Tibial artery (tissue), 4 donors: ENCODE measurements around the gene ARHGAP25.
A peak's percentile ranks its signal among the peaks of the same experiment; 100 is the strongest.

ENCODE experiments used
- DNase-seq, 2 donors: peaks; one replicate each; pipeline ENCODE4 v3.0.0-alpha.2; 2019
- H3K27ac ChIP-seq, 2 donors: fragments of 200-600 bp; sonication (generic) in 1 of 2; 1 replicate in 1 of 2; 2 replicates in 1 of 2; pipeline ENCODE4 v1.5.1; 2018 to 2019; ENCODE audit warnings: mild to moderate bottlenecking in 1 of 2
- H3K27me3 ChIP-seq, 2 donors: fragments of 200-600 bp; sonication (generic) in 1 of 2; one replicate each; pipeline versions ENCODE4 v1.5.1 to v1.6.0; 2016 to 2019
- H3K36me3 ChIP-seq, 3 donors: fragments of 200-600 bp; sonication (generic) in 2 of 3; one replicate each; pipeline ENCODE4 v1.5.1; 2016 to 2019; ENCODE audit warnings: mild to moderate bottlenecking in 2 of 3
- H3K4me1 ChIP-seq, 4 donors: fragments of 200-600 bp; sonication (generic) in 2 of 4; 1 replicate in 3 of 4; 2 replicates in 1 of 4; pipeline ENCODE4 v1.5.1; 2016 to 2019
- H3K4me3 ChIP-seq, 2 donors: fragments of 200-600 bp; sonication (generic) in 1 of 2; 1 replicate in 1 of 2; 2 replicates in 1 of 2; pipeline ENCODE4 v1.5.1; 2018 to 2019; ENCODE audit warnings: mild to moderate bottlenecking in 2 of 2
- H3K9me3 ChIP-seq, 3 donors: fragments of 200-600 bp; sonication (generic) in 1 of 3; one replicate each; pipeline ENCODE4 v1.5.1; 2016 to 2019
- intact Hi-C: fragments of 100-400 bp; cut with DNase I; formaldehyde crosslinking; loops from one replicate; pipeline ENCODE4 v1.15.0; 2023; ENCODE audit warnings: low total_unique reads
- TF ChIP-seq, protein P1 (sequence below), 2 experiments: fragments of 200-600 bp in 1 of 2; fragments of 450-650 bp in 1 of 2; IDR thresholded peaks; one replicate each; pipeline ENCODE4 v1.5.1; 2017 to 2019; ENCODE audit warnings: antibody characterized with exemption in 2 of 2, mild to moderate bottlenecking in 1 of 2, moderate library complexity in 1 of 2

Gene ARHGAP25

DNA sequence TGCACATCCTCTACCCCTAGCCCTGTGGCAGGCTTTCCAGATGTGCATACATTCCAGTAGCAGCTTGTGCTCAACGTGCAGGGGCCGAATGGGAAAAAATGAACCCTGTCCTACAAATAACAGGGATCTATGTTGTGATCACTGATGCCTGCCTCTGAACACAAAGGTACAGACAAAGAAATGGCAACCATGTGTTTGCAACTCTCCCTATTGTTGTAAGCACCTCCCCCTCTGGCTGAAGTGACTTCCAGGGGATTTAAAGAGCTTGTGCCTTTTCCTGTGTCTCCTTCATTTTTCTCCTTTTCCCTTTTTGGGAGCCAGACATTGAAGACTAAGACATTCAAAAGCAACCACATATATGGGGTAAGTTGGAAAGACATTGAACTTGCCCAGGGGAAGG is 21.6 kb downstream of the ARHGAP25 start:
- H3K4me3 ChIP-seq, result no peak overlapping the region
- H3K27ac ChIP-seq, result no peak overlapping the region
- intact Hi-C loops, result no loop called here
- TF ChIP-seq, protein P1, sequence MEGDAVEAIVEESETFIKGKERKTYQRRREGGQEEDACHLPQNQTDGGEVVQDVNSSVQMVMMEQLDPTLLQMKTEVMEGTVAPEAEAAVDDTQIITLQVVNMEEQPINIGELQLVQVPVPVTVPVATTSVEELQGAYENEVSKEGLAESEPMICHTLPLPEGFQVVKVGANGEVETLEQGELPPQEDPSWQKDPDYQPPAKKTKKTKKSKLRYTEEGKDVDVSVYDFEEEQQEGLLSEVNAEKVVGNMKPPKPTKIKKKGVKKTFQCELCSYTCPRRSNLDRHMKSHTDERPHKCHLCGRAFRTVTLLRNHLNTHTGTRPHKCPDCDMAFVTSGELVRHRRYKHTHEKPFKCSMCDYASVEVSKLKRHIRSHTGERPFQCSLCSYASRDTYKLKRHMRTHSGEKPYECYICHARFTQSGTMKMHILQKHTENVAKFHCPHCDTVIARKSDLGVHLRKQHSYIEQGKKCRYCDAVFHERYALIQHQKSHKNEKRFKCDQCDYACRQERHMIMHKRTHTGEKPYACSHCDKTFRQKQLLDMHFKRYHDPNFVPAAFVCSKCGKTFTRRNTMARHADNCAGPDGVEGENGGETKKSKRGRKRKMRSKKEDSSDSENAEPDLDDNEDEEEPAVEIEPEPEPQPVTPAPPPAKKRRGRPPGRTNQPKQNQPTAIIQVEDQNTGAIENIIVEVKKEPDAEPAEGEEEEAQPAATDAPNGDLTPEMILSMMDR (IDR thresholded peaks at IDR 0.05), result no peak
- no peak for DNase-seq
- no peaks in the 10 kb centered on the region for H3K36me3 ChIP-seq
- no peaks in the 10 kb centered on the region for H3K9me3 ChIP-seq
- H3K4me1 ChIP-seq, result peaks cover 0 to 8% (median 1%) of the 10 kb centered on the region in 4 donors
- H3K27me3 ChIP-seq, result no peaks in the 10 kb centered on the region

DNA sequence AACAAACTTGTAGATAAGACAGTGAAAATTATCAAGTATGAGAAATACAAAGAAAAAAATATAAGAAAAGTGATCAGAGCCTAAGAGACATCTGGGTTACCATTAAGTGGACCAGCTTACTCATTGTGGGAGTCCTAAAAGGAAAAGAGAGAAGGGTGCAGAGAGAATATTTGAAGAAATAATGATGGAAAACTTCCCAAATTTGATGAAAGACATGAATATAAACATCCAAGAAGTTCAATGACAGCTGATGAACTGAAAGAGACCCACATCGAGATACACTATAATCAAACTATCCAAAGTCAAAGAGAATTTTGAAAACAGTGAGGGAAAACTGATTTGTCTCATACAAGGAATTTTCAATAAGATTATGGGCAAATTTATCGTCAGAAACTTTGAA is 22.5 kb downstream of the ARHGAP25 start:
- no peaks in the 10 kb centered on the region for H3K27me3 ChIP-seq
- H3K4me1 ChIP-seq, result peaks cover 0 to 4% (median under 1%) of the 10 kb centered on the region in 4 donors
- H3K27ac ChIP-seq, result no peak overlapping the region
- no peak for DNase-seq
- intact Hi-C loops, result no loop called here
- H3K9me3 ChIP-seq, result no peaks in the 10 kb centered on the region
- no peak overlapping the region for H3K4me3 ChIP-seq
- no peaks in the 10 kb centered on the region for H3K36me3 ChIP-seq
- TF ChIP-seq, protein P1 (IDR thresholded peaks at IDR 0.05), result no peak

DNA sequence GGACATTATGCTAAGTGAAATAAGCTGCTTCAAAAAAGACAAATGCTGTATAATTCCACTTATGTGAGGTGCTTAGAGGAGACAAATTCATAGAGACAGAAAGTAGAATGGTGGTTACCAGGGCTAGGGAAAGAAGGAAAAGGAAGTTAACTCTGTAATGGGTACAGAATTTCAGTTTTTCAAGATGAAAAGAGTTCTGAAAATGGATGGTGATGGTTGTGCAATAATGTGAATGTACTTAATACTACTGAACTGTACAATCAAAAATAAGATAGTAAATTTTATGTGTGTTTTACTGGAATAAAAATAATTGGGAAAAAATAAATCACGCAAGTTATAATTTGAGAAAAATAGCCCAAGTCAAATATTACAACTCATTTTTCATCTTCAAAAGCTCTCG is 27.5 kb downstream of the ARHGAP25 start:
- TF ChIP-seq, protein P1 (IDR thresholded peaks at IDR 0.05), result no peak
- H3K9me3 ChIP-seq, result no peaks in the 10 kb centered on the region
- peaks cover 0 to 21% (median 0%) of the 10 kb centered on the region in 4 donors for H3K4me1 ChIP-seq
- no peaks in the 10 kb centered on the region for H3K27me3 ChIP-seq
- no peak for DNase-seq
- no peak overlapping the region for H3K4me3 ChIP-seq
- H3K36me3 ChIP-seq, result no peaks in the 10 kb centered on the region
- H3K27ac ChIP-seq, result no peak overlapping the region
- intact Hi-C loops, result loop anchor here (5.0 kb wide), 1 partner anchor 45 kb away; no protein-coding TSS in a partner anchor

DNA sequence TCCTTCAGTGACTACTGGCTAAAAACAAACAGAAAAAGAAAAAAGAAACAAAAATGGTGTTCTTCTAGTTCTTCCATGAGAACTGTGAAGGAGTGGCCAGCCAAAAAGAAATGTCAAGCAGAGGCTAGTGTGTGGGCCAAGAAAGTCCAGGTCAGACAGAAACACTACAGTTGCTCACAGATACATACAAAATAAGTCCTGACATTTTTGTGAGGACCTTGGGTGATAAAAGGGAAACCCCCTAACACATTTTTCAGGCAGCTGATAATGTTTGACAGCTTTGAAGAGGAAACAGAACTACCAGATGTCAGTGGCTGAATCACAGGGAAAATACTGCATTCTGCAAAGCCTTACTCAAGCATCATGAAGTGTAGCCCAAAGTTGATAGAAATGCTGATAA is 28.1 kb downstream of the ARHGAP25 start:
- intact Hi-C loops, result loop anchor here (5.0 kb wide), 1 partner anchor 45 kb away; no protein-coding TSS in a partner anchor

DNA sequence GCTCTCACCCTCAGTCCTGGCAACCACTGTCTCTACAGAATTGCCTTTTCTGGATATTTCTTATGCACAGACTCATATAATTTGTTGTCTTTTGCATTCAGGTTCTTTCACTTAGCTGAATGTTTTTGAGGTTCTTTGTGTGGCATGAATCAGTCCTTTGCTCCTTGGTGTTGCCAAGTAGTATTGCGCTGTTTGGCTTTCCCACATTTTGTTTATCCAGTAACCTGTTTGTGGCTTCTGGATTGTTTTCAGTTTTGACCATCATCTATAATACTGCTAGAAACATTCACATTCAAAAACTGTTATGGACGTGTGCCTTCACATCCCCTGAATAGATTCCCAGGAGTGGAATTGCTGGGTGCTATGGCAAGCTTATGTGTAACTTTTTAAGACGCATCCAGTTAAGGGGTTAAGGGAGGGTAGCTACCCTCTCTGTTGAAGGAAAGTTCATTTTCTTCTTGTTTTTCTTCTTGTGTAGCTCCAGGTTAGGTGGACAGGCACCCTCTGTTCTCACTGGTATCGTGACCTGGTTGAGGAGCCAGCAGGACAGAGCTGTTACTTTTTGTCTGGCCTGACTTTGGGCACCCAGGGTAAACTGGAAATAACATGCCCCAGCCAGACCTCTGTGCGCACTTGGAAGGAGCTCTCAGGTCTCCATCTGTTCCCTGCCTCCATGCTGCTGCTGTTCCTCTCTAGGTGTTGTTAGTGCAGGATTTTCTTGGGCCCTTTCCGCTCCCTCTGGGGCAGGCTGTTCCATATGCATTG is 29.6 kb downstream of the ARHGAP25 start:
- intact Hi-C loops, result loop anchor here (5.0 kb wide), 1 partner anchor 43 kb away; no protein-coding TSS in a partner anchor
- DNase-seq, result no peak
- no peak overlapping the region for H3K4me3 ChIP-seq
- peaks cover 0 to 21% (median 0%) of the 10 kb centered on the region in 4 donors for H3K4me1 ChIP-seq
- H3K36me3 ChIP-seq, result no peaks in the 10 kb centered on the region
- peak overlapping the region in 1 of 2 donors; percentile 15 for H3K27ac ChIP-seq
- no peaks in the 10 kb centered on the region for H3K27me3 ChIP-seq
- TF ChIP-seq, protein P1 (IDR thresholded peaks at IDR 0.05), result no peak
- H3K9me3 ChIP-seq, result no peaks in the 10 kb centered on the region

More for the DNA sequence above, 28.1 kb downstream of the ARHGAP25 start:
- Histone ChIP-seq H3K4me3 (no peak overlapping the region), H3K9me3 (no peaks in the 10 kb centered on the region), H3K36me3 (no peaks in the 10 kb centered on the region), H3K4me1 (peaks cover 0 to 21% (median 0%) of the 10 kb centered on the region in 4 donors), H3K27me3 (no peaks in the 10 kb centered on the region), H3K27ac (no peak overlapping the region)
- TF ChIP-seq, protein P1 (IDR thresholded peaks at IDR 0.05), result no peak
- no peak for DNase-seq
